Sigmoid colon (tissue), 3 donors: ENCODE measurements around the gene NFKB1.

Experiments
- CTCF ChIP-seq, 4 experiments: fragments of 450-650 bp in 3 of 4; fragments of 200-600 bp in 1 of 4; IDR thresholded peaks; one replicate each; pipeline ENCODE4 v1.5.1; 2016 to 2019; ENCODE audit warnings: antibody characterized with exemption in 4 of 4, mild to moderate bottlenecking in 3 of 4, moderate library complexity in 2 of 4
- POLR2A ChIP-seq, 2 donors: fragments of 450-650 bp; IDR thresholded peaks; one replicate each; pipeline ENCODE4 v1.6.1; 2016; ENCODE audit warnings: antibody characterized with exemption in 2 of 2, mild to moderate bottlenecking in 2 of 2, moderate library complexity in 2 of 2

- TF ChIP-seq CTCF (IDR thresholded peaks at IDR 0.05) (no peak), POLR2A (IDR thresholded peaks at IDR 0.05) (no peak)
Observed at GRCh38 chr4:102554992-102555391, 53.8 kb downstream of the NFKB1 start.
